SU-DHL-6 (cell line): ENCODE data around the gene STRA6.

ENCODE experiments used
- H2AFZ ChIP-seq: fragments of 200-600 bp; sonication (generic); 2 replicates; pipeline ENCODE4 v1.6.1; 2014; ENCODE audit warnings: low read depth, mild to moderate bottlenecking, moderate library complexity, mixed read lengths, antibody characterized with exemption, low read length; ENCODE audit not compliant: severe bottlenecking
- H3F3A ChIP-seq: fragments of 200-600 bp; shearing (Covaris generic); 2 replicates; pipeline ENCODE4 v1.6.0; 2016; ENCODE audit warnings: antibody characterized with exemption, mild to moderate bottlenecking; ENCODE audit not compliant: insufficient read depth
- H3K27ac ChIP-seq: fragments of 200-600 bp; sonication (generic); 2 replicates; pipeline ENCODE4 v1.5.1; 2016; ENCODE audit warnings: low read depth, mild to moderate bottlenecking, low read length, moderate library complexity, mixed read lengths
- H3K27me3 ChIP-seq: fragments of 200-600 bp; sonication (generic), shearing (Covaris generic); 2 replicates; pipeline ENCODE4 v1.6.0; 2014; ENCODE audit warnings: mild to moderate bottlenecking, low read length
- H3K36me3 ChIP-seq: fragments of 200-600 bp; sonication (generic); 2 replicates; pipeline ENCODE4 v1.6.1; 2014; ENCODE audit warnings: mild to moderate bottlenecking, low read length, mixed read lengths
- H3K4me2 ChIP-seq: fragments of 300-600, 200-600 bp; shearing (Covaris generic), sonication (generic); 2 replicates; pipeline ENCODE4 v1.6.0; 2014; ENCODE audit warnings: low read length, low read depth, mild to moderate bottlenecking; ENCODE audit not compliant: poor library complexity, severe bottlenecking
- H3K4me3 ChIP-seq: fragments of 200-600 bp; sonication (generic); 2 replicates; pipeline ENCODE4 v1.5.1; 2014; ENCODE audit warnings: antibody characterized with exemption, low read length, mild to moderate bottlenecking, mixed read lengths; ENCODE audit not compliant: insufficient read depth, poor library complexity, severe bottlenecking
- H3K79me2 ChIP-seq: fragments of 200-600 bp; sonication (generic); 2 replicates; pipeline ENCODE4 v1.6.1; 2014; ENCODE audit warnings: mild to moderate bottlenecking, low read length, moderate library complexity; ENCODE audit not compliant: insufficient read depth
- H3K9ac ChIP-seq: fragments of 200-600 bp; sonication (generic); 2 replicates; pipeline ENCODE4 v1.7.0; 2014; ENCODE audit warnings: mild to moderate bottlenecking, low read length
- H3K9me2 ChIP-seq: fragments of 200-600 bp; sonication (generic); replicated peaks from 2 replicates; pipeline ENCODE4 v1.6.1; 2014; ENCODE audit warnings: low read length; ENCODE audit not compliant: insufficient read depth
- H3K9me3 ChIP-seq: fragments of 200-600 bp; sonication (generic); 2 replicates; pipeline ENCODE4 v1.6.1; 2014; ENCODE audit warnings: low read length, mixed read lengths; ENCODE audit not compliant: insufficient read depth
- H4K20me1 ChIP-seq: fragments of 200-600 bp; sonication (generic); 2 replicates; pipeline ENCODE4 v1.6.1; 2014; ENCODE audit warnings: low read depth, mild to moderate bottlenecking, antibody characterized with exemption, low read length, moderate library complexity, mixed read lengths
- CTCF ChIP-seq: fragments of 200-600 bp; sonication (generic); IDR thresholded peaks from one replicate; pipeline ENCODE4 v1.5.1; 2017; ENCODE audit warnings: antibody characterized with exemption, mild to moderate bottlenecking, low read length, moderate library complexity; ENCODE audit not compliant: insufficient read depth, poor library complexity, severe bottlenecking
- EZH2phosphoT487 ChIP-seq: fragments of 200-600 bp; sonication (generic), shearing (Covaris generic); conservative IDR thresholded peaks from 2 replicates; pipeline ENCODE4 v1.6.1; 2018; ENCODE audit warnings: mild to moderate bottlenecking, antibody characterized with exemption, low read length, moderate library complexity, mixed read lengths

Gene STRA6

GRCh38 chr15:74216949-74217348, 14.4 kb upstream of the STRA6 start:
- TF ChIP-seq EZH2phosphoT487, result no peak
- TF ChIP-seq CTCF, result no peak
- H3K9ac ChIP-seq, result no peak overlapping the region
- no peaks in the 10 kb centered on the region for H3F3A ChIP-seq
- no peaks in the 10 kb centered on the region for H3K36me3 ChIP-seq
- H3K4me2 ChIP-seq, result no peak overlapping the region
- H3K27me3 ChIP-seq, result no peaks in the 10 kb centered on the region
- no peak overlapping the region for H3K27ac ChIP-seq
- H3K4me3 ChIP-seq, result no peak overlapping the region
- no peaks in the 10 kb centered on the region for H4K20me1 ChIP-seq
- H2AFZ ChIP-seq, result no peak overlapping the region
- H3K79me2 ChIP-seq, result no peaks in the 10 kb centered on the region
- no peaks in the 10 kb centered on the region for H3K9me3 ChIP-seq
- H3K9me2 ChIP-seq, result no peaks in the 10 kb centered on the region

GRCh38 chr15:74215958-74216357, 13.4 kb upstream of the STRA6 start:
- no peaks in the 10 kb centered on the region for H3K9me2 ChIP-seq
- no peak overlapping the region for H3K9ac ChIP-seq
- H3K4me2 ChIP-seq, result no peak overlapping the region
- no peak overlapping the region for H3K4me3 ChIP-seq
- no peaks in the 10 kb centered on the region for H4K20me1 ChIP-seq
- H2AFZ ChIP-seq, result no peak overlapping the region
- no peak overlapping the region for H3K27ac ChIP-seq
- H3K79me2 ChIP-seq, result no peaks in the 10 kb centered on the region
- H3K9me3 ChIP-seq, result no peaks in the 10 kb centered on the region
- no peaks in the 10 kb centered on the region for H3K36me3 ChIP-seq
- TF ChIP-seq CTCF (no peak), EZH2phosphoT487 (no peak)
- no peaks in the 10 kb centered on the region for H3F3A ChIP-seq
- H3K27me3 ChIP-seq, result no peaks in the 10 kb centered on the region

GRCh38 chr15:74214324-74215021, 11.9 kb upstream of the STRA6 start:
- Histone ChIP-seq H3K36me3 (no peaks in the 10 kb centered on the region), H4K20me1 (no peaks in the 10 kb centered on the region), H3K27ac (no peak overlapping the region), H3K4me3 (no peak overlapping the region), H3F3A (no peaks in the 10 kb centered on the region), H3K9ac (no peak overlapping the region), H3K79me2 (no peaks in the 10 kb centered on the region), H2AFZ (no peak overlapping the region), H3K9me3 (no peaks in the 10 kb centered on the region), H3K9me2 (no peaks in the 10 kb centered on the region), H3K27me3 (no peaks in the 10 kb centered on the region), H3K4me2 (no peak overlapping the region)
- TF ChIP-seq EZH2phosphoT487, result no peak
- TF ChIP-seq CTCF, result no peak
